SW480 (cell line): ENCODE measurements around the gene COL24A1.
"Not testable (repeated sequence)": the region's sequence is repeated elsewhere in the genome, so short reads cannot be mapped to it uniquely, and the experiment has no call there.

ENCODE experiments used
- DNase-seq: peaks from one replicate; pipeline ENCODE4 v3.0.0-alpha.2; 2016; ENCODE audit warnings: low spot score

The COL24A1 gene

DNA sequence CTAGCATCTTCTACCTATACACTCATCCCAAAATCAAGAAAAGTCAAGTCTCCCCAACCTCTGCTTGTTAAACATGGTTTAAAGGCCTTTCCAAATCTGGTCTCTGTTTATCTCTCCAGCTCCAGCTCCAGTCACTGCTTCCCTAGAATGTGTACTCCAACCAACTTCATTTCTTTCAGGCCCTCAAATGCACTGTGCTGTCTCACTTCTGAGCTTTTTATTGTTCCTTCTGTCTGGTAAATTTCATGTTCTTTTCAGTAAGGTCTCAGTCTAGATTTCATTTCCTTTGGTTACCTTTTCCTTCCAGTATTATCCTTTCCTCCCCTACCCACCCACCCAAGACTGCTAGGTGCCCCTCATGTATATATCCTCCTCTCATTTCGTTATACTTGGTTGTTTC lies 3.7 kb downstream of the COL24A1 start:
- DNase-seq, result no peak

DNA sequence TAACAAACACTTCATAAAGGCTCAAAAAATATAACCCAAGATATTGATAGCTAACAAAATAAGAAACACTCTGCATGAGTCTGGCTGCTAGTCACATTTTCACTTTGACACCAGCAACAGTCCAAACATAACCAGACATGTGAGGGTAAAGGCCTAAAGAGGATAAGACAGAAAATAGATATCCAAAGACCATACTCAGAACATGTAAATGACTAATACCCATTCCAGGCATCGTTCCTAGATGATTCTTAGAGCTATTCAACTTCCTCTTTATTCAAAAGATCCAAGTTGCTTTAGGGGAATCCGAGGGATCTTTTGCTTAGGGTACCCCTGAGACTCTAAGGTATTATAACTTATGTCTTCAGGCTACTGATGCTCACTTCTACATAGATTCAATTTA lies 5.1 kb downstream of the COL24A1 start:
- DNase-seq, result no peak

DNA sequence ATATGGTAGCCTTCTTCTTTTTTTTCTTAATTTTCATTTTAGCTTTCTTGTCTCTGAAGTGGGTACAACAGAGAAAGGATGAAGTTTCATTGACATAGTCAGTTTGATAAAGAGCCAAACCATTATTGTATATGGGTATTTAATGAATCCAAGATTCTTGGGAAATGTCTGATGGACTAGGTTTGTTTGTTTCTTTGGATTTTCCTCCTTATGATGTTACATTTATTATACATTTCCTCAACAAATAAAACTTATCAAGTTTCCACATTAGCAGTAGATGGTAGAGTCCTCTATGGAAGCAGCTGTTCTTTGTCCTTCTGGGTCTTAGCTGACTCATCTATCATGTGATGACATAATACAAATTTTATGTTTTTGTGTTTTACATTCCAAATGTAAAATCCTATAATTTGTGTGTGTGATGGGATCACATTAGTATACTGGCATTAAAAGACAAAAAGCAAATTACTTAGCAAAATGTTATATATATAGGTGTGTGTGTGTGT lies 6.0 kb downstream of the COL24A1 start:
- no peak for DNase-seq

GRCh38 chr1:86149591-86149990 lies 7.0 kb downstream of the COL24A1 start:
- DNase-seq, result no peak

- DNase-seq, result no peak
Measured at GRCh38 chr1:86147755-86148154, 8.8 kb downstream of the COL24A1 start.

GRCh38 chr1:86146566-86146965 lies 10.0 kb downstream of the COL24A1 start:
- no peak for DNase-seq

GRCh38 chr1:86140281-86140880 lies 16.2 kb downstream of the COL24A1 start:
- no peak for DNase-seq

- no peak for DNase-seq
Measured at GRCh38 chr1:86138746-86139145, 17.8 kb downstream of the COL24A1 start.

DNA sequence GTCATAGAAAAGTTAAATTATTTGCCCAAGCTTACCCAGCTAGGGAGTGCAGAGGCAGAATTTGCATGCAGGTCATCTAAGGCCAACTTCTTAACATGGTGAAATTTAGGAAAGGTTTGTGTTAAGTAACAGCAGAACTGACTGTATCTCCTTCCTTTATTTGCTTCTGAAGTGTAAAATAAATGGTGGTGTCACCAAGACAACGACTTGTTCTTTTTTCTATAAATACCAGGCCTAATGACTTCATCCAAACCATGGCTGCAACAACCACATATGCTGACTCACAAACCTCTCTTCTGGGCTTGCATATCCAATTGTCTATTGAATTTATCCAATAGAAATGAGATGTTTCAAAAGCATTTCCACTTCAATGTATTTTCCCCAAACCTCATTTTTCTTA lies 19.1 kb downstream of the COL24A1 start:
- DNase-seq, result no peak

- DNase-seq, result no peak
Measured at GRCh38 chr1:86119214-86119764, 37.3 kb downstream of the COL24A1 start.

- DNase-seq, result no peak
Measured at GRCh38 chr1:86114816-86115400, 41.7 kb downstream of the COL24A1 start.

DNA sequence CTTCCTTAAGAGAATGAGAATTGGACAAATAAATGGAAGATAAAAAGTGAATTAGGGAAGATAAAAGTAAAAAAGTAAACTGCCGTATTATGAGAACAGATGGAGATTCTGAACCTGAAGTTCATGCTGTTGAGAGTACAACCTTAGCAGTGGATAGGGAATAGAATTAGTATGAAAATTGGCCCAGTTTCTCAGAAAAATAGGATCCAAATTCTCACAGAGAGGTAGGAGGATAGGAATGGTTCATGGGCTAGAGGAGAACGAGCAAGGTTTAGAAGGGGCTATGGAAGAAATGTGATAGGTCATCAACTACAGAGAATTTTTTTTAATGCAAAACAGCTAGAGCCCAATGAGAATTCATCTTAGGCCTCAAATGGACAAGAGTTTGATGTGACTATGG lies 42.3 kb downstream of the COL24A1 start:
- DNase-seq, result no peak

DNA sequence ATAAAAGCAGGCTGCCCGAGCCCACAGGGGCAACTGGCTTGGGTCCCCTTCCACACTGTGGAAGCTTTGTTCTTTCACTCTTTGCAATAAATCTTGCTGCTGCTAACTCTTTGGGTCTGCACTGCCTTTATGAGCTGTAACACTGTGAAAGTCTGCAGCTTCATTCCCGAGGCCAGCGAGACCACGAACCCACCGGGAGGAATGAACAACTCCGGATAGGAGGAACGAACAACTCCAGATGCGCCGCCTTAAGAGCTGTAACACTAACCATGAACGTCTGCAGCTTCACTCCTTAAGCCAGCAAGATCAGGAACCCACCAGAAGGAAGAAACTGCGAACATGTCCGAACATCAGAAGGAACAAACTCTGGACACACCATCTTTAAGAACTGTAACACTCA lies 45.0 kb downstream of the COL24A1 start:
- DNase-seq, result not testable (repeated sequence)

GRCh38 chr1:86110451-86111129 lies 46.0 kb downstream of the COL24A1 start:
- no peak for DNase-seq

DNA sequence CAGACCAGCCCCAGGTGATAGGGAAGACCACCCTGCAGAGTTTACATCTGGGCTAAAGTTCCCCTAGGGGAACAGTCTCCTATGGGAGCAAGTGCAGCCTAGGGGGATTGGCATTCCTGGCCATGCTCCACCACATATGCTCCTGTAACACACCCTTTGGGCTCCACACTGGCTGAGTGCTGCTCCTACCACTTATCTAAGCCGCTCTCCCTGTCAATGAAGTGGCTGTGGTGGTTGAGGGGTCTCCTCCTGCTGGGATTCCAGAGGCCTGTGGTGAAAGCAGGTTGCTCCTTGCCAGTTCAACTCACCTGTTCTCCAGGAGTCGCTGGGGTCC lies 51.1 kb downstream of the COL24A1 start:
- DNase-seq, result no peak

- no peak for DNase-seq
Measured at GRCh38 chr1:86104606-86105532, 51.7 kb downstream of the COL24A1 start.

- no peak for DNase-seq
Measured at GRCh38 chr1:86101616-86102015, 55.0 kb downstream of the COL24A1 start.

GRCh38 chr1:86100401-86100800 lies 56.2 kb downstream of the COL24A1 start:
- DNase-seq, result no peak

DNA sequence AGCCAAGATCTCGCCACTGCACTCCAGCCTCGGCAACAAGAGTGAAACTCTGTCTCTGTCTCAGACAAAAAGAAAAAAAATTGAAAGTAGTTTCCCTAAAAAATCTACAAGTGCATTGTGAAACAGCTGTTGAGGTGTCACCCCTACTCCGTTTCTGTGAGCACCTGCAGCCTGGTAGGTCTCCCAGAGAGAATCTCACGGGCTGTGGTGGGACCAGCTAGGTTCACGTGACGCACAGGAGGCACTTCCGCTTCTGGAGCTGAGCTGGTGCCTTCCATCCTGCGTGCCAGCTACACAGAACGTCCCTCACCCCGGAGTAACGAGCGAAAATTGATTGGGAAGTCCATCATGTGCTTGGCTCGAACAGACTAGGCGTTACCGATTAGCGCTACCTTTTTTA lies 66.8 kb downstream of the COL24A1 start:
- DNase-seq, result no peak

GRCh38 chr1:86085741-86086409 lies 70.7 kb downstream of the COL24A1 start:
- DNase-seq, result no peak

- DNase-seq, result no peak
Measured at GRCh38 chr1:86084998-86085397, 71.6 kb downstream of the COL24A1 start.

DNA sequence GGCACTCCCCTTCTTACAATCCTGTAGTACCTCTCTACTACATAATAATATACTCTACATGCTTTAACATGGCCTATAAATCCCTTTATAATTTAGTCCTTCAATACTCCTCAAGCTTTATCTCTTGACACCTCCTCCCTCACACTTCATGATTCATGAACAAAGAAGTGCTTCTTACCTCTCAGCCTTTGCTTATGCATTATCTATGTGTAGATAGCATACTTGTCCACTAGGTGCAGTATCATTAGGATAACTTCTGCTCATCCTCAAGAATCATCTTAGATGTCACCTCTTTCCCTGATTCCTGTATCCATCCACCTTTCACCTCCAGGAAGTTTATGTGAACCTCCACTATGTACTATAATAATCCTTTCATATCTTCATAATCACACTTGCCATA lies 74.4 kb downstream of the COL24A1 start:
- DNase-seq, result no peak
